GM13976 (cell line): ENCODE measurements around the gene MXI1.

ENCODE experiments used
- DNase-seq: peaks from one replicate; pipeline ENCODE4 v3.0.0; 2012; ENCODE audit warnings: low spot score
- in situ Hi-C: fragments of 300-500 bp; cut with MboI; formaldehyde crosslinking; loops from one replicate; pipeline ENCODE4 v1.12.0; 2022; ENCODE audit warnings: low sequenced_read_pairs, mixed read lengths, inconsistent platforms; ENCODE audit not compliant: unreplicated experiment
- TF ChIP-seq, protein P1 (sequence below): IDR thresholded peaks from 2 replicates; pipeline ENCODE4 v1.5.1; 2012; ENCODE audit warnings: borderline replicate concordance, mild to moderate bottlenecking; ENCODE audit not compliant: insufficient read depth; ENCODE audit errors: extremely low read depth, missing control alignments, control extremely low read depth

MXI1 gene

DNA sequence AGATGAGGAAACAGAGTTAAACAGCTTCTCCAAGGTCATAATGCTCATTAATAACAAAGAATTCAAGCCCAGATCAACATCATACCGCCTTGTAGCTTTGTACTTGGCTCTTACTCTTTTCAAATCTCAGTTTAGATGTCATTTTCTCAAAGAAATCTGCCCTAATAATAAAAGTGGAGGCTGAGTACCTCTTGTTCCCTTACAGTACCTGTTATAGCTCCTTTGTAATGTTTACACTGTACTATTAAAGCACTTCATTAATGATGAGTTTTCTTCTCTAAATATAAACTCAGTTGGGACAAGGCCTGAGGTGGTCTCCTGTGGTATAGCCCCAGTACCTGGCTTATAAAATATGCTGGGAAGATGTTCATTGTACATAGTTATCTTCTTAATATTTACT, 89.6 kb downstream of the MXI1 start:
- TF ChIP-seq, protein P1, sequence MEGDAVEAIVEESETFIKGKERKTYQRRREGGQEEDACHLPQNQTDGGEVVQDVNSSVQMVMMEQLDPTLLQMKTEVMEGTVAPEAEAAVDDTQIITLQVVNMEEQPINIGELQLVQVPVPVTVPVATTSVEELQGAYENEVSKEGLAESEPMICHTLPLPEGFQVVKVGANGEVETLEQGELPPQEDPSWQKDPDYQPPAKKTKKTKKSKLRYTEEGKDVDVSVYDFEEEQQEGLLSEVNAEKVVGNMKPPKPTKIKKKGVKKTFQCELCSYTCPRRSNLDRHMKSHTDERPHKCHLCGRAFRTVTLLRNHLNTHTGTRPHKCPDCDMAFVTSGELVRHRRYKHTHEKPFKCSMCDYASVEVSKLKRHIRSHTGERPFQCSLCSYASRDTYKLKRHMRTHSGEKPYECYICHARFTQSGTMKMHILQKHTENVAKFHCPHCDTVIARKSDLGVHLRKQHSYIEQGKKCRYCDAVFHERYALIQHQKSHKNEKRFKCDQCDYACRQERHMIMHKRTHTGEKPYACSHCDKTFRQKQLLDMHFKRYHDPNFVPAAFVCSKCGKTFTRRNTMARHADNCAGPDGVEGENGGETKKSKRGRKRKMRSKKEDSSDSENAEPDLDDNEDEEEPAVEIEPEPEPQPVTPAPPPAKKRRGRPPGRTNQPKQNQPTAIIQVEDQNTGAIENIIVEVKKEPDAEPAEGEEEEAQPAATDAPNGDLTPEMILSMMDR = no peak
- in situ Hi-C loops = no loop called here
- no peak for DNase-seq

DNA sequence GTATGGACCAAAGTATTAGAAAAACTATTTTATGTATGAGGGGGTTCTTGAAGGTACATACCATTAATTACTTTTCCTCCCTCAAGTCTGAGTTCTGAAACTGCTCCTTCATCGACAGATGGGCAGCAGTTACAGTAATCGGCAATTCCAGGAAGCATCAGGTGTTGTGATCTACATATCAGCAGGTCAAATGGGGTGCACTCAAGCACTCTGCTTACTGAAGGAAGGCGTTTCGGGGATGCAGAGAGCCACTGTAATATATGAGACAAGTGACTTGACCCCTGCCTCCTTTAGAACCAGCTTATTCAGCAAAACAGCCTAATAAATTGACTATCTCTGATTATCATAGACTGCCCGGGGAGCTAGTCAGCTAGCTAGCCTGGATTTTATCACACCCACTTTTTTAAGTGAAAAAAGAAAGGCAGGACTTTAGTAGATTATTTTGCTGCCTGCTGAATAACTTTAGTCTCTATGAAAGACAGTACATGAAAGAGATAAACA, 93.1 kb downstream of the MXI1 start:
- no peak for DNase-seq
- in situ Hi-C loops = loop anchor here (25.0 kb wide), 1 partner anchor 587 kb away; no protein-coding TSS in a partner anchor
- TF ChIP-seq, protein P1 = no peak

DNA sequence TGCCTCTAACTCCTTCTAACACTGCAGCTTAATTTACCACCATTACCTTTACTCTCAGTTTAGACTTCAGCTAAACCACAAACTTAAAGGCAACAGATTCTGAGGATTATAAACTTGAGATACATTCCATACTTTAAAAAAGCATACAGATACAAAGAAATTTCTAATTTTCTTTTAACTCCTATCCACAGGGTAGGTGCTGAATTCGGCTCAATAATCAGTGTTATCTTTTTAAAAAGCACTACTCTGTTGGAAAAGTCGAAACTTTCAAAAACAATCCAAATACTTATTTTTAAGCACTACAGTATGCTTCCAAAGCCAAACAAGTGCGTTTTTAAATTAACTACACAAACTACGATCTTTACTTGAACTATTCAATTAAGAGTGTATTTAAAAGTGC, 96.3 kb downstream of the MXI1 start:
- TF ChIP-seq, protein P1 = no peak
- in situ Hi-C loops = loop anchor here (25.0 kb wide), 1 partner anchor 584 kb away; no protein-coding TSS in a partner anchor
- no peak for DNase-seq

DNA sequence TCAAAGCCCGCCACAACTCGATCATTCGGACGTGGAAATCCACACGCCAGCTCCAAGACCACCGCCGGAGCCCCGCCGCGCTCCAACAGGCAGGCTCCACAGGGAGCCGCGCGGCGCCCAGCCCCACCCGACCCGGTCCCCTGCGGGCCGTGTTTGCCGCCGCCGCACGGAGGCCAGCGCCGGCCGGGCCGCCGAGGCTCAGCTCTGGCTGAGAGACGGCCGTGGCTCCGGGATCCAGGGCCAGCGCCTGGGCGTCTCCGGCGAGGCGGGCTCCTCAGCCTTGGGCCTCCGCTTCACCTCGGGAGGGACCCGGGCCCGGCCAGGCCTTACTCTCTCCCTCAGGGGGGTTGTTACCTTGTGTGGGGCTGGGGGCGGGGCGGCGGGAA, 97.0 kb downstream of the MXI1 start:
- in situ Hi-C loops = loop anchor here (25.0 kb wide), 1 partner anchor 583 kb away; no protein-coding TSS in a partner anchor
- TF ChIP-seq, protein P1 = no peak
- no peak for DNase-seq

DNA sequence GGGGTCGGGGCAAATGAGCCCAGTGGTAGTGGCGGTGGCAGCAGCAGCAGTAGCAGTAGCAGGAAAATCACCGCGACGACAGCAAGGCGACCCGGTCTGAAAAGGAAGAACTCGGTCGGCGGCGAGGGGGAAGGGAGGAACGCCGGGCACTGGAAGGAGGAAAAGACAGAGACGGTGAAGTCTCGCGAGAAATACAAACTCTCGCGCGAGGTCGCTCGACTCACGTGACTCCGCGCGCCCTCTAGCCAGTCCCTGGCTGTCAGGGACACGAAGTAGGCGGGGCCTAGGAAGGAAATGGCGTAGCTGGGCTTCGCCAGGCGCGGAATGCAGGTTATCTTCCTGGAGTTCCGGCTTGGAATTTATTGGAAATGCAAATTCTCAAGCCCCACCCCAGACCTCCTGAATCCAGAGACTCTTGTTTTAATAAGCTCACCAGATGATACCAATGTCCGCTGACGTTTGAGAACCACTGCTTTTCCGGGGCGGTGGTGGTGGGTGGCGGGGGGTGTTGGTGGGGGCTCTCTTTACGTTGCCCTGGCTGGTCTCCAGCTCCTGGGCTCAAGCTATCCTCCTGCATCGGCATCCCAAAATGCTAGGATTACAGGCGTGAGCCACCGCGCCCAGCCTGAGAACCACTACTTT, 97.5 kb downstream of the MXI1 start, which contains the start of gene SMNDC1:
TSS of gene SMNDC1 (minus strand) at position 141 of the 642 bp plus-strand sequence. CDS start 1,333 bp downstream, outside the sequence.
- peak; percentile 97 for DNase-seq
- in situ Hi-C loops = loop anchor here (5.0 to 25.0 kb wide), 2 partner anchors 247 to 582 kb away; no protein-coding TSS in a partner anchor
- TF ChIP-seq, protein P1 = no peak

DNA sequence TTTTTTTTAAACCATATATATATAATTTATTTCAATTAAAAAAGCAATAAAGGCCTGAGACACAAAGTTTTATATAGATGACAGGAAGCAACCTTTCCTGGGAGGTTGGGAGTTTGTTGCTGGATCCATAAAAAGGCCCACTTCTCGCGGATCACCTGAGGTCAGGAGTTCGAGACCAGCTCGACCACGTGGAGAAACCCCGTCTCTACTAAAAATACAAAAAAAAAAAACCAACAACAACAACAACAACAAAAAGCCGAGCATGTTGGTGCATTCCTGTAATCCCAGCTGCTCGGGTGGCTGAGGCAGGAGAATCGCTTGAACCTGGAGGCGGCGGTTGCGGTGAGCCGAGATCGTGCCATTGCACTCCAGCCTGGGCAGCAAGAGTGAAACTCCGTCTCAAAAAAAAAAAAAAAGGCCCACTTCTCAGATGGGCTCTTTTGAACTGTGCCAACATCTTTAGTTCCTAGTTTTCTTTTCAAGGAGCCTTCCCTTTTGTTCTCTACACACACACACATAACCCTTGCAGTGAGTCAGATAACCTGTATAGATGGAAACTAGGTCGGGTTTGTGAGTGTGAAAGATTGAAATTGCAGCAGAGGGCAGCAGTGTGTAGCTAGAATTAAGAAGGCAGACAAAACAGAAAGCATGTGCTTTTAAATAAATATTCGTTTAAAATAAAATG, 98.5 kb downstream of the MXI1 start:
- peak; percentile 64 for DNase-seq
- in situ Hi-C loops = loop anchor here (5.0 to 25.0 kb wide), 2 partner anchors 246 to 581 kb away; no protein-coding TSS in a partner anchor
- TF ChIP-seq, protein P1 = peak; percentile 51
